SU-DHL-6 (cell line): Measurements from ENCODE around the gene PRKD2.
A peak's percentile ranks its signal among the peaks of the same experiment; 100 is the strongest.

Experiments
- H2AFZ ChIP-seq: fragments of 200-600 bp; sonication (generic); 2 replicates; pipeline ENCODE4 v1.6.1; 2014; ENCODE audit warnings: low read depth, mild to moderate bottlenecking, moderate library complexity, mixed read lengths, antibody characterized with exemption, low read length; ENCODE audit not compliant: severe bottlenecking
- H3F3A ChIP-seq: fragments of 200-600 bp; shearing (Covaris generic); 2 replicates; pipeline ENCODE4 v1.6.0; 2016; ENCODE audit warnings: antibody characterized with exemption, mild to moderate bottlenecking; ENCODE audit not compliant: insufficient read depth
- H3K27ac ChIP-seq: fragments of 200-600 bp; sonication (generic); 2 replicates; pipeline ENCODE4 v1.5.1; 2016; ENCODE audit warnings: low read depth, mild to moderate bottlenecking, low read length, moderate library complexity, mixed read lengths
- H3K27me3 ChIP-seq: fragments of 200-600 bp; sonication (generic), shearing (Covaris generic); 2 replicates; pipeline ENCODE4 v1.6.0; 2014; ENCODE audit warnings: mild to moderate bottlenecking, low read length
- H3K36me3 ChIP-seq: fragments of 200-600 bp; sonication (generic); 2 replicates; pipeline ENCODE4 v1.6.1; 2014; ENCODE audit warnings: mild to moderate bottlenecking, low read length, mixed read lengths
- H3K4me2 ChIP-seq: fragments of 300-600, 200-600 bp; shearing (Covaris generic), sonication (generic); 2 replicates; pipeline ENCODE4 v1.6.0; 2014; ENCODE audit warnings: low read length, low read depth, mild to moderate bottlenecking; ENCODE audit not compliant: poor library complexity, severe bottlenecking
- H3K4me3 ChIP-seq: fragments of 200-600 bp; sonication (generic); 2 replicates; pipeline ENCODE4 v1.5.1; 2014; ENCODE audit warnings: antibody characterized with exemption, low read length, mild to moderate bottlenecking, mixed read lengths; ENCODE audit not compliant: insufficient read depth, poor library complexity, severe bottlenecking
- H3K79me2 ChIP-seq: fragments of 200-600 bp; sonication (generic); 2 replicates; pipeline ENCODE4 v1.6.1; 2014; ENCODE audit warnings: mild to moderate bottlenecking, low read length, moderate library complexity; ENCODE audit not compliant: insufficient read depth
- H3K9ac ChIP-seq: fragments of 200-600 bp; sonication (generic); 2 replicates; pipeline ENCODE4 v1.7.0; 2014; ENCODE audit warnings: mild to moderate bottlenecking, low read length
- H3K9me2 ChIP-seq: fragments of 200-600 bp; sonication (generic); replicated peaks from 2 replicates; pipeline ENCODE4 v1.6.1; 2014; ENCODE audit warnings: low read length; ENCODE audit not compliant: insufficient read depth
- H3K9me3 ChIP-seq: fragments of 200-600 bp; sonication (generic); 2 replicates; pipeline ENCODE4 v1.6.1; 2014; ENCODE audit warnings: low read length, mixed read lengths; ENCODE audit not compliant: insufficient read depth
- H4K20me1 ChIP-seq: fragments of 200-600 bp; sonication (generic); 2 replicates; pipeline ENCODE4 v1.6.1; 2014; ENCODE audit warnings: low read depth, mild to moderate bottlenecking, antibody characterized with exemption, low read length, moderate library complexity, mixed read lengths
- CTCF ChIP-seq: fragments of 200-600 bp; sonication (generic); IDR thresholded peaks from one replicate; pipeline ENCODE4 v1.5.1; 2017; ENCODE audit warnings: antibody characterized with exemption, mild to moderate bottlenecking, low read length, moderate library complexity; ENCODE audit not compliant: insufficient read depth, poor library complexity, severe bottlenecking
- EZH2phosphoT487 ChIP-seq: fragments of 200-600 bp; sonication (generic), shearing (Covaris generic); conservative IDR thresholded peaks from 2 replicates; pipeline ENCODE4 v1.6.1; 2018; ENCODE audit warnings: mild to moderate bottlenecking, antibody characterized with exemption, low read length, moderate library complexity, mixed read lengths

Gene PRKD2

GRCh38 chr19:46704379-46705076, 12.4 kb downstream of the PRKD2 start:
- no peak overlapping the region for H3K4me2 ChIP-seq
- no peak overlapping the region for H3K4me3 ChIP-seq
- no peaks in the 10 kb centered on the region for H4K20me1 ChIP-seq
- H3K9me2 ChIP-seq = no peaks in the 10 kb centered on the region
- peaks cover 6% of the 10 kb centered on the region; the same call in 1 of the 2 replicates for H3K36me3 ChIP-seq
- 0 out of 2 replicates have a peak, but pooled peaks cover 3% of the 10 kb centered on the region for H3F3A ChIP-seq
- no peaks in the 10 kb centered on the region for H3K9me3 ChIP-seq
- TF ChIP-seq CTCF (peak; percentile 94), EZH2phosphoT487 (no peak)
- no peak overlapping the region for H2AFZ ChIP-seq
- no peak overlapping the region for H3K27ac ChIP-seq
- no peak overlapping the region for H3K9ac ChIP-seq
- no peaks in the 10 kb centered on the region for H3K79me2 ChIP-seq
- H3K27me3 ChIP-seq = no peaks in the 10 kb centered on the region

DNA sequence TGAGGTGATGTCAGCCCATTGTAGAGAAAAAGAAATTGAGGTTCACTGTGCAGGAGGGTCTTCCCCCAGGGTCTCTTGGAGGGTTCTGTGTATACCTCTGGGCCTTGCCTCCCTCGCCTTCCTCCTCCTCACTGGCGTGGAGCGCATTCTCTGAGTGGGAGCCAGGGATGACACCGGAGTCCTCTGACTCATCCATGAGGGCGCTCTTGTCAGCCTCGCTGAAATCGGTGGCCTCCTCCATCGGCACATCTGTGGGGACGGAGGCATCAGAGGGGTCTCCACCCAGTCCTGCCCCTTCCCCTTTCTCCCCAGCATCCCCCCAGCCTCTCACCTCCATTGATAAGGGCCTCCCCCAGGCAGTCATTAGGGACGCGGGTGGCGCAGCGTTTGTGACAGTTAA, 16.2 kb downstream of the PRKD2 start:
- TF ChIP-seq CTCF (no peak), EZH2phosphoT487 (no peak)
- no peaks in the 10 kb centered on the region for H4K20me1 ChIP-seq
- no peak overlapping the region for H3K27ac ChIP-seq
- no peaks in the 10 kb centered on the region for H3K9me2 ChIP-seq
- no peaks in the 10 kb centered on the region for H3K27me3 ChIP-seq
- H3K79me2 ChIP-seq = no peaks in the 10 kb centered on the region
- no peak overlapping the region for H3K4me3 ChIP-seq
- H2AFZ ChIP-seq = no peak overlapping the region
- H3K9me3 ChIP-seq = no peaks in the 10 kb centered on the region
- peaks cover 11% of the 10 kb centered on the region; the same call in 1 of the 2 replicates for H3K36me3 ChIP-seq
- no peak overlapping the region for H3K9ac ChIP-seq
- H3K4me2 ChIP-seq = no peak overlapping the region
- H3F3A ChIP-seq = no peaks in the 10 kb centered on the region

DNA sequence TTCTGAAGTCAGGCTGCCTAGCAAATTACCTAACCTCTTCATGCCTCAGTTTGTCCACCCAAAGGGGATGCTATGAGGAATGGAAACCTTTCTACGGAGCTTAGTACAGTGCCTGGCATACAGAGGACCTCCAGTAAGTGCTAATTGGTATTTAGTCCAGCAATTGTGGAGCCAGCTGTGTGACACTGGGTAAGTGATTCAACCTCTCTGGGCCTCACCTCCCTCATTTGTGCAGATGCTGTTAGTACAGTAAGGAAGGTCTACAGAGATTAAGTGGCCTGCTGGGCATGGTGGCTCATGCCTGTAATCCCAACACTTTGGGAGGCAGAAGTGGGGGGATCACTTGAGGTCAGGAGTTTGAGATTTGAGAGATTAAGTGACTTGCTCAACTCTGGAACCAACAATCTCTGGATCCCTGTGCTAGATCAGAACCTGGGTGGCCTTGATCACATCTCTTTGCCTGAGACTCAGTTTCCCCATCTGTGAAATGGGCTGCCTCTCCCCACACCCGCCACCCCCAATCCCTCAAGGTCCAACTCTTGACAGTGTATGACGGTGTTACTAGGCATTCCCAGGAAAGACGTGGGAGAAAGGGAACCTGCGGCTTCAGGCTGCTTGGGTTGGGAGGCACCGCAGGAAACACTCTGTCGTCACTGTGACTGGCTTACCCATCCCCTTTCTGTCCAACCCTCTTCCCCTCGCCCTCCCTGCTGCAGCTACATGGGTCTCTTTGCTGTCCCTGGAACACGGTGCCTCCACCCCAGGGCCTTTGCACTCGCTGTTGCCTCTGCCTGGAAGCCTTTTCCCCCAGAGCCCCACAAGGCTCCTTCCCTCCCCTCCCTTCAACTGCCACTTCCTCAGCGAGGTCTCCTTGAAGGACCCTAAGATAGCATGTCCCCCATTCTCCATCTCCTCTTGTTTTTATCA, 18.3 kb downstream of the PRKD2 start:
- Histone ChIP-seq H3K9me2 (no peaks in the 10 kb centered on the region), H3K4me3 (no peak overlapping the region), H3F3A (no peaks in the 10 kb centered on the region), H3K27me3 (no peaks in the 10 kb centered on the region), H3K9me3 (no peaks in the 10 kb centered on the region), H3K27ac (no peak overlapping the region), H4K20me1 (no peaks in the 10 kb centered on the region), H3K79me2 (no peaks in the 10 kb centered on the region), H3K9ac (no peak overlapping the region), H3K36me3 (peaks cover 13% of the 10 kb centered on the region; the same call in 1 of the 2 replicates), H2AFZ (no peak overlapping the region), H3K4me2 (no peak overlapping the region)
- TF ChIP-seq EZH2phosphoT487 (no peak), CTCF (no peak)
